Measurements from ENCODE around the gene UNKL.

DNA sequence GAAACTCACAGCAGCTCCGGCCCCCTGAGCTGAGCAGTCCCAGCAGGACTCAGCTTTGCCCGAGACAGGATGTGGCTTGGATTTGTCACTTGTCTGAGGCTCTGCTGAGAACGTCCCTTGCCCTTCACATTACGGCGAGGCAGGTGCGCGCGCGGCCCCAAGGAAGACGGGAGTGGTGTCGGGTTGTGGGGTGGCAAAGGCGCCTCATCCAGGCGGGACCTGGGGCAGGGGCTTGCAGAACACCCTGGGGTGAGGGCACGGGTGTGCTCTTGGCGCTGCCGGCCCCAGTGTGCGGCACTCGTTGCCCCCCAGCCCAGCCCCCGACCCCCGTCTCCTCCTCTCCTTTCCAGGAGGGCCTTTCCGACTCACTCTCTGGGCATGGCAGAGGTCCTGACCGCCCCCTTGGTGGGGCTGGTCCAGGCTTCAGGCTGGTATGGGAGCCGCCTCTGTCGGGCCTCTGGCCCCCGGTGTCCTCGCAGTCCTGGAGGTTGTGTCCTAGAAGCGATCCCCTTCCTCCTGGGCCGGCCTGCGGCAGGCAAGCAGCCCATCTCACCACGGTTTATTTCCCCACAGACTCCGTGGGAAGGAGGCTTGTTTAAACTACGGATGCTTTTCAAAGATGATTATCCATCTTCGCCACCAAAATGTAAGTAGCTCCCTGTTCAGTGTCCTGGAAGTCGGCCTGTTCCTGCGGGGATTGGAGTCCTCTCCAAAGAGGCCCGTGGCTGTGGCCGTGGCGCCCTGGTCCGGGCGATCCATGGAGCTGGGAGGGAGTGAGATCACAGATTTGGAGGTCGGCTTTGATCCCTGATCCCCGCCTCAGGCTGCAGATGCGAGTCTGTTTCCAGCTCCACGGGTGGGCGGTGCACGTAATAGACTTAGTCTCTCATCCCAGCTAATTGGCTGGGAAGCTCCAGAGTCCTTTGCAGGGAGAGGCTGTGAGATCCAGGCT lies 99.1 kb downstream of the UNKL start:
- TF ChIP-seq, protein P1, sequence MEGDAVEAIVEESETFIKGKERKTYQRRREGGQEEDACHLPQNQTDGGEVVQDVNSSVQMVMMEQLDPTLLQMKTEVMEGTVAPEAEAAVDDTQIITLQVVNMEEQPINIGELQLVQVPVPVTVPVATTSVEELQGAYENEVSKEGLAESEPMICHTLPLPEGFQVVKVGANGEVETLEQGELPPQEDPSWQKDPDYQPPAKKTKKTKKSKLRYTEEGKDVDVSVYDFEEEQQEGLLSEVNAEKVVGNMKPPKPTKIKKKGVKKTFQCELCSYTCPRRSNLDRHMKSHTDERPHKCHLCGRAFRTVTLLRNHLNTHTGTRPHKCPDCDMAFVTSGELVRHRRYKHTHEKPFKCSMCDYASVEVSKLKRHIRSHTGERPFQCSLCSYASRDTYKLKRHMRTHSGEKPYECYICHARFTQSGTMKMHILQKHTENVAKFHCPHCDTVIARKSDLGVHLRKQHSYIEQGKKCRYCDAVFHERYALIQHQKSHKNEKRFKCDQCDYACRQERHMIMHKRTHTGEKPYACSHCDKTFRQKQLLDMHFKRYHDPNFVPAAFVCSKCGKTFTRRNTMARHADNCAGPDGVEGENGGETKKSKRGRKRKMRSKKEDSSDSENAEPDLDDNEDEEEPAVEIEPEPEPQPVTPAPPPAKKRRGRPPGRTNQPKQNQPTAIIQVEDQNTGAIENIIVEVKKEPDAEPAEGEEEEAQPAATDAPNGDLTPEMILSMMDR (IDR thresholded peaks at IDR 0.05) = no peak
- no peak for TF ChIP-seq POLR2A (IDR thresholded peaks at IDR 0.05)
- no peak for TF ChIP-seq POLR2AphosphoS5 (IDR thresholded peaks at IDR 0.05)
